Subcutaneous adipose tissue (tissue), 4 donors: Measurements from ENCODE around the gene HIVEP3. TPM values are rescaled to one million over a fixed set of nuclear protein-coding genes. Genes with fewer than 3 reads are reported as not detected.

ENCODE experiments used
- CTCF ChIP-seq: fragments of 450-650 bp; IDR thresholded peaks from one replicate; pipeline ENCODE4 v1.5.1; 2016; ENCODE audit warnings: low read depth, mild to moderate bottlenecking, control low read depth, antibody characterized with exemption, moderate library complexity
- total RNA-seq, 4 donors: library from RNA; depleted of rRNA; stranded (reverse); fragments of >200 nt; gene quantifications; one replicate each; pipeline ENCODE4 v1.1.0, GENCODE V29; 2016

The HIVEP3 gene
- total RNA-seq, 4 donors from 2014 or later = 2.4 to 9.6 (median 5.0) TPM

DNA sequence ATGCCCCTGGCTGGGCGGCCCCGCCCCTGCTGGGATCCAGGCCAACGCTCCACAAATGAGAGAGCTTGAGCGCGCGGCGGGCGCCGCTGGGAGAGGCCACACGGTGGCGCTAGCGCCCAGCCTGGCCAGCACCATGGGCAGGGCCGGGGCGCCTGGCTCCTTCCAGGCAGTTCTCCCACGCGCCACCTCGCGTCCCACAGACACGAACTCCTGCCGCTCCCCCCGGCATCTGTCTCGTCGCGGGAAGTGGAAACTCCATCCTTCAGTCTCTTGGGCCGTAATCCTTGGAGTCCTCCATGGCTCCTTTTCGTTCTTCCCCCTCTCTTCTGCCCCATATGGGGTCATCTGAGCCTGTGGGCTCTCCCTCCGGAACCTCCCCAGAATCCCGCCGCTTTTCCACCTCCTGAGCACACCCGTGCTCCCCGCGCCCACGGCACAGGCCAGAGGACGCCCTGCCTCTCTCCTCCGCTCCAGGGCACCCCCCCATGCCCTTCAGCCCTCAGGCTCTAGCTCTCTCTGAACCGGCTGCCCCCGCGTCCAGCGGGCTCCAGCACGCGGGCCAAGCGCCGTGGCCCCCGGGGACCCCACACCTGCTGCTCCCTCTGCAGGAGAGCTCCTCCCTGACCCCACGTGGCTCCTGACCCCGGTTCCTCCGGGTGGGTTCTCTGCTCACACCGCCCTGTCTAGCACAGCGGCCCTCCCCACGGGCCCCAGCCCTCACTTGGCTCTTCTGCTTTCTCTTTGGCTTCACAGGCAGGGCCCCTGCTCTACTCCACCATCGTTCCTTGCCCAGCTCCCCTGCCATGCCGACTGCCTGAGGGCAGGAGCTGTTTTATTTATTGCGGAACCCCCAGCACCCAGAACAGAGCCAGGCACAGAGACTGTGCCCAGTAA is 402.3 kb downstream of the HIVEP3 start:
- TF ChIP-seq CTCF = no peak

GRCh38 chr1:41515778-41516167 is 402.9 kb downstream of the HIVEP3 start:
- TF ChIP-seq CTCF = no peak

- no peak for TF ChIP-seq CTCF
These were observed 403.5 kb downstream of the HIVEP3 start for GRCh38 chr1:41515131-41515678.

- no peak for TF ChIP-seq CTCF
These were observed 404.3 kb downstream of the HIVEP3 start for GRCh38 chr1:41514381-41514780.

DNA sequence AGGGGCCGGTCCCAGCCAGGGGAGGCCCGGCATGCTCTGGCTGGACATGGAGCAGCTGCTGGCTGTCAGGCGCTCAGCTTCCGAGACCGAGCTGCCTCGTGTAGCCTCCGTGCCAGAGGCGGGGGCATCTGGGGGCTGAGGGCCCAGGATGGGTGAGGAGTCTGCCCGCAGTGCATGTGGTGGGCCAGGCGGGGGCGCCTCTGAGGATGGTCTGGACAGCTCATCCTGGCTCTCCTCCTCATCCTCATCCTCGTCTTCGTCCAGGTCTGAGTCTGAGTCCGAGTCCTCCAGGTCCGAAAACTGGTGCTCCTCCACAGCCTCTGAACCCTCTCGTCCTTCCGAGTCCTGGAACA is 405.4 kb downstream of the HIVEP3 start:
- no peak for TF ChIP-seq CTCF

DNA sequence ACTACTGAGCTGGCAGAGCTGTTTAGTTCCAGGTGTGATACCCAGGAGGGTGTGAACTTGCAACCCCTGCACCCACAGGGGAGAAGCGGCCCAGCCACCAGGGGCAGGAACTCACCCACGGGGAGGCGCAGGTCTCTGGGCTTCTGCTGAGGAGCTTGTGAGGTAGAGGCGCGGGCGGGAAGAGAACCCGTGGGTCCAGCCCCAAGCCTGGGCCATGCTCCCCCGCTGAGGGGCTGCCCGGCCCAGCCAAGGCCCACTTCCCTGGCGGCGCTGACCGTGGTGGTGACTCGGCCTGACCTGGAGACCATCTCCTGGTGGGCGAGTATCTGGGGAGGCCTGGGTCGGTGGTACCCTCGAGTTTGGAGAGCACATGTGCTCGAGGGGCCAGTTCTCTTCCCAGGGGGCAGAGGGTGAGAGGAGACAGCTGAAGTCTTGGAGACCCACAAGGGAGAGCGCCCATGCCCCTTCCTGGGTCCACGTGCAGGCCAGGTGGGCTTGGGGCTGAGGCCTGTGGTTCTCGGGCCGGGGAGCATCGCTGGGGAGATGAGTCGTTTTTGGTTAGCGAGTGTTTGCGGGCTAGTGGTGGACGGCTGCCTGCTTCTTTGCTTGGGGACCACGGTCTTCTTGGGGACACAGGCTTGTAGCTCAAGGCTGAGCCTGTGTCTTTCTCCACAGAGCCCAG is 405.9 kb downstream of the HIVEP3 start:
- TF ChIP-seq CTCF = no peak

GRCh38 chr1:41511239-41511540 is 407.5 kb downstream of the HIVEP3 start:
- TF ChIP-seq CTCF = no peak
